ENCODE results near the gene UBAP2. TPM values are rescaled to one million over a fixed set of nuclear protein-coding genes. Genes with fewer than 3 reads are reported as not detected.

Gene UBAP2
- total and polyA plus RNA-seq, 2 donors (not counting 3 experiments of a cell fraction or from before 2014, with no cell fraction given) = 43.2 to 55.8 TPM

DNA sequence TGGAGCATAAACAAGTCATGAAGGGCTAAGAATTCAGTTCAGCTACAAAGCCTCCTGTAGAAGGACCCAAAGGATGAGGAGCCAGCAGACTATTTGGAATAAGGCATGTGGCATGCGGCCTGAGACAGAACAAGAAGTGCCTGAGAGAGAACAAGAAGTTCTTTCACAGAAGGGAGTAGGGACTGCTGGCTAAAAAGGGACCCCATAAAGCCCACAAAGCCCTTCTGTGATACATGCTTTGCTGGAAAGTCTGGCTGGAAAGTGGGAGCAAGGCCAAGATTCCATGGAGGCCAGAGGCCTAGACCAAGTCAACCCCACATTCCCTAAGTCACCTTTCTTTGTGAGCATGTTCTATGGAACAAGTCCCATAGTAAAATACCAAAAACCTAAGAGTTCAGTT, 35.9 kb upstream of the UBAP2 start:
- DNase-seq (ENCODE audit: low read depth, low spot score) (no peak), FAIRE-seq (no peak)
- H3K9me3 ChIP-seq (replicated peaks; ENCODE audit: control insufficient read depth, insufficient read depth, low read length) = no peaks in the 10 kb centered on the region

More for the DNA sequence above, 35.9 kb upstream of the UBAP2 start:
- no peaks in the 10 kb centered on the region for H3K27me3 ChIP-seq (ENCODE audit: control insufficient read depth in 2 of 2, insufficient read depth in 2 of 2, low read length in 2 of 2)
- no peak overlapping the region for H3K9ac ChIP-seq (replicated peaks; ENCODE audit: extremely low read depth, insufficient read depth, low read length)
- H2AFZ ChIP-seq (ENCODE audit: low read depth, low read length) = no peak overlapping the region
- H4K20me1 ChIP-seq (replicated peaks; ENCODE audit: control insufficient read depth, extremely low read depth, insufficient read depth, low read length) = no peaks in the 10 kb centered on the region
- intact Hi-C loops (cut with micrococcal nuclease) (no loop called here), dilution Hi-C loops (cut with MboI; ENCODE audit: extremely low pct_ligation_motif_present, low sequenced_read_pairs) (no loop called here)
- TF ChIP-seq POLR2A (IDR thresholded peaks at IDR 0.05; ENCODE audit: low read depth, low read length) (no peak), POLR2AphosphoS5 (IDR thresholded peaks at IDR 0.05; ENCODE audit: insufficient read depth, low read depth, low read length) (no peak), GATA2 (IDR thresholded peaks at IDR 0.05; ENCODE audit: insufficient read depth, insufficient read length, low read depth, low read length) (no peak), CTCF (IDR thresholded peaks at IDR 0.05; ENCODE audit: extremely low read depth in 1 of 2, insufficient read depth in 1 of 2, low read depth in 1 of 2, low read length in 2 of 2) (no peak), MYC (IDR thresholded peaks at IDR 0.05; ENCODE audit: low read depth, low read length) (no peak), EZH2 (IDR thresholded peaks at IDR 0.05; ENCODE audit: borderline replicate concordance, low read depth, low read length, severe bottlenecking) (no peak), JUN (IDR thresholded peaks at IDR 0.05; ENCODE audit: borderline replicate concordance, insufficient read depth, insufficient read length, low read depth) (no peak), FOS (IDR thresholded peaks at IDR 0.05; ENCODE audit: borderline replicate concordance, insufficient read depth, low read length) (no peak)
- TF ChIP-seq, protein P1, sequence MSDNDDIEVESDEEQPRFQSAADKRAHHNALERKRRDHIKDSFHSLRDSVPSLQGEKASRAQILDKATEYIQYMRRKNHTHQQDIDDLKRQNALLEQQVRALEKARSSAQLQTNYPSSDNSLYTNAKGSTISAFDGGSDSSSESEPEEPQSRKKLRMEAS (IDR thresholded peaks at IDR 0.05; ENCODE audit: insufficient read depth, insufficient read length) = no peak
- peaks cover 18 to 23% of the 10 kb centered on the region in 2 experiments for H3K36me3 ChIP-seq (ENCODE audit: control insufficient read depth in 2 of 2, extremely low read depth in 1 of 2, insufficient read depth in 2 of 2, low read length in 2 of 2)
- ChIA-PET POLR2A (no interaction called here), CTCF (interaction anchor here (1.2 to 3.0 kb wide), 4 partner anchors 10 to 160 kb away, joined by 3 to 8 read pairs (median 4); no protein-coding TSS in a partner anchor)
- no peak overlapping the region for H3K4me3 ChIP-seq (replicated peaks in 1 of 3; ENCODE audit: insufficient read depth in 1 of 3, low read depth in 1 of 3, low read length in 3 of 3)
- H3K4me2 ChIP-seq (ENCODE audit: insufficient read depth, low read length) = no peak overlapping the region
- no peaks in the 10 kb centered on the region for H3K4me1 ChIP-seq (ENCODE audit: control insufficient read depth, extremely low read depth, insufficient read depth, low read length)
- no peaks in the 10 kb centered on the region for H3K79me2 ChIP-seq (ENCODE audit: control insufficient read depth, insufficient read depth, low read length)
- no peaks in the 10 kb centered on the region for H3K9me1 ChIP-seq (replicated peaks; ENCODE audit: control insufficient read depth, extremely low read depth, insufficient read depth, low read length)
- no TSS peak for BruUV-seq (replicated peaks)
- H3K27ac ChIP-seq (ENCODE audit: insufficient read depth, low read depth, low read length) = no peak overlapping the region

Measured in endothelial cell of umbilical vein (primary cell).